Right hindlimb (tissue), 1 donor: Measurements from ENCODE around the gene ERFE.
"Not testable (repeated sequence)": the region's sequence is repeated elsewhere in the genome, so short reads cannot be mapped to it uniquely, and the experiment has no call there.

Experiments used
- DNase-seq: peaks from one replicate; pipeline ENCODE4 v3.0.0-alpha.2; 2018

The ERFE gene

GRCh38 chr2:238158509-238159070, at the start of gene ERFE:
TSS of gene ERFE (plus strand) at chr2:238158970. CDS start at chr2:238159008, 38 bp downstream.
- DNase-seq, result peak; percentile 56

- DNase-seq, result no peak
Observed at GRCh38 chr2:238113611-238114010, 45.2 kb upstream of the ERFE start.

- no peak for DNase-seq
Observed at GRCh38 chr2:238114331-238114841, 44.4 kb upstream of the ERFE start.

GRCh38 chr2:238114851-238115660, 43.7 kb upstream of the ERFE start:
- DNase-seq, result no peak

- DNase-seq, result not testable (repeated sequence)
Observed at GRCh38 chr2:238115709-238116108, 43.1 kb upstream of the ERFE start.

GRCh38 chr2:238116298-238117198, 42.2 kb upstream of the ERFE start:
- DNase-seq, result no peak

GRCh38 chr2:238117199-238118154, 41.3 kb upstream of the ERFE start:
- DNase-seq, result no peak

GRCh38 chr2:238119756-238120462, 38.9 kb upstream of the ERFE start:
- DNase-seq, result no peak

GRCh38 chr2:238120463-238121298, 38.1 kb upstream of the ERFE start:
- peak; percentile 60 for DNase-seq

- DNase-seq, result no peak
Observed at GRCh38 chr2:238121511-238122286, 37.1 kb upstream of the ERFE start.

- DNase-seq, result no peak
Observed at GRCh38 chr2:238122287-238123217, 36.2 kb upstream of the ERFE start.

- no peak for DNase-seq
Observed at GRCh38 chr2:238123218-238123971, 35.4 kb upstream of the ERFE start.

GRCh38 chr2:238123991-238124470, 34.7 kb upstream of the ERFE start:
- DNase-seq, result no peak

GRCh38 chr2:238124488-238125126, 34.2 kb upstream of the ERFE start:
- DNase-seq, result no peak

- no peak for DNase-seq
Observed at GRCh38 chr2:238125127-238125885, 33.5 kb upstream of the ERFE start.

- DNase-seq, result no peak
Observed at GRCh38 chr2:238126338-238126737, 32.4 kb upstream of the ERFE start.
